PFSK-1 (cell line): ENCODE measurements around the gene RBM34.

Experiments
- FOXP2 ChIP-seq: optimal IDR thresholded peaks from 2 replicates; pipeline ENCODE3; 2011; ENCODE audit warnings: borderline replicate concordance, control low read depth, inconsistent platforms; ENCODE audit not compliant: insufficient read depth; ENCODE audit errors: extremely low read length, extremely low read depth
- POLR2AphosphoS5 ChIP-seq: IDR thresholded peaks from 2 replicates; pipeline ENCODE4 v1.6.1; 2012; ENCODE audit warnings: low read depth, mild to moderate bottlenecking, control low read depth, low read length, moderate library complexity
- REST ChIP-seq, 2 experiments: IDR thresholded peaks; 2 replicates each; pipeline versions ENCODE4 v1.6.1 to v1.8.0; 2011 to 2012; ENCODE audit warnings: low read depth in 2 of 2, low read length in 2 of 2, control low read depth in 1 of 2, inconsistent platforms in 1 of 2, mild to moderate bottlenecking in 1 of 2, moderate library complexity in 1 of 2; ENCODE audit not compliant: insufficient read depth in 1 of 2
- SIN3A ChIP-seq: IDR thresholded peaks from 2 replicates; pipeline ENCODE4 v1.6.1; 2012; ENCODE audit warnings: mild to moderate bottlenecking, low read length, moderate library complexity, borderline replicate concordance; ENCODE audit not compliant: insufficient read depth

GRCh38 chr1:235098547-235098946, 62.5 kb downstream of the RBM34 start:
- TF ChIP-seq SIN3A (no peak), POLR2AphosphoS5 (no peak), REST (IDR thresholded peaks at IDR 0.05; ENCODE audit: insufficient read depth in 1 of 2, low read depth in 2 of 2, low read length in 2 of 2) (no peak), FOXP2 (no peak)
